HG03025 (cell line): ENCODE results near the gene URB1.
"Not testable (repeated sequence)": the region's sequence is repeated elsewhere in the genome, so short reads cannot be mapped to it uniquely, and the experiment has no call there.

Source experiments
- ATAC-seq: cut with Tn5 transposase; IDR thresholded peaks from one replicate; pipeline ENCODE4 v1.9.1; 2021; ENCODE audit warnings: mild to moderate bottlenecking, moderate library complexity; ENCODE audit not compliant: unreplicated experiment, low FRiP score

Gene URB1

GRCh38 chr21:32328595-32328994, 64.2 kb downstream of the URB1 start:
- ATAC-seq, result no peak

- ATAC-seq, result no peak
Observed at GRCh38 chr21:32325706-32326105, 67.1 kb downstream of the URB1 start.

- ATAC-seq, result no peak
Observed at GRCh38 chr21:32322676-32323075, 70.1 kb downstream of the URB1 start.

- ATAC-seq, result no peak
Observed at GRCh38 chr21:32322103-32322502, 70.7 kb downstream of the URB1 start.

GRCh38 chr21:32321480-32321879, 71.3 kb downstream of the URB1 start:
- ATAC-seq, result no peak

GRCh38 chr21:32320726-32321125, 72.1 kb downstream of the URB1 start:
- ATAC-seq, result no peak

- ATAC-seq, result no peak
Observed at GRCh38 chr21:32320059-32320458, 72.8 kb downstream of the URB1 start.

GRCh38 chr21:32319012-32319411, 73.8 kb downstream of the URB1 start:
- no peak for ATAC-seq

GRCh38 chr21:32317726-32318125, 75.1 kb downstream of the URB1 start:
- no peak for ATAC-seq

- no peak for ATAC-seq
Observed at GRCh38 chr21:32316361-32317215, 76.2 kb downstream of the URB1 start.

GRCh38 chr21:32315511-32316281, 77.1 kb downstream of the URB1 start:
- no peak for ATAC-seq

- ATAC-seq, result no peak
Observed at GRCh38 chr21:32314806-32315205, 78.0 kb downstream of the URB1 start.

GRCh38 chr21:32312976-32313375, 79.8 kb downstream of the URB1 start:
- no peak for ATAC-seq

GRCh38 chr21:32312326-32312725, 80.5 kb downstream of the URB1 start:
- ATAC-seq, result no peak

- ATAC-seq, result no peak
Observed at GRCh38 chr21:32311621-32312020, 81.2 kb downstream of the URB1 start.

- ATAC-seq, result not testable (repeated sequence)
Observed at GRCh38 chr21:32310976-32311375, 81.8 kb downstream of the URB1 start.

GRCh38 chr21:32309906-32310460, 82.8 kb downstream of the URB1 start:
- ATAC-seq, result no peak

GRCh38 chr21:32308696-32309095, 84.1 kb downstream of the URB1 start:
- ATAC-seq, result no peak

- ATAC-seq, result no peak
Observed at GRCh38 chr21:32307706-32308105, 85.1 kb downstream of the URB1 start.

GRCh38 chr21:32306021-32306780, 86.6 kb downstream of the URB1 start:
- ATAC-seq, result no peak

- ATAC-seq, result no peak
Observed at GRCh38 chr21:32304998-32305397, 87.8 kb downstream of the URB1 start.
